Measurements from ENCODE around the gene CNKSR3.

DNA sequence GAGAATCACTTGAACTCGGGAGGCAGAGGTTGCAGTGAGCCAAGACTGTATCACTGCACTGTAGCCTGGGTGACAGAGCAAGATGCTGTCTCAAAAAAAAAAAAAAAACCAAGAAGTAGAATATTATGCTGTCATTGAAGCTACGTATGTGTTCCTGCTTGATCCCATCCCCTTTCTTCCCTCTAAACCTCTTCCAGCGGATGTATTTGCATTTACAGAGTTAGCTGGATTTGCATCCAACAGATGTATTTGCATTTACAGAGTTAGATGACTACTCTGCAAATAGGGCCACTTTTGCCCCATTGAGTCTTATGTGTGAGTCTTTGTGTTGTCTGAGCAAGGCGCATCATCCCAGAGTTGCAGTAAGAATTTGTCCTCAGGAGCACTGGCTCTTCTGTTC is 128.9 kb downstream of the CNKSR3 start:
- TF ChIP-seq POLR2A (IDR thresholded peaks at IDR 0.05; ENCODE audit: low read length) (no peak), GATA1 (IDR thresholded peaks at IDR 0.05; ENCODE audit: low read depth, low read length) (no peak)

All from erythroblast (primary cell).